Upper lobe of left lung (tissue), 6 donors: ENCODE results near the gene LIPM. TPM values are rescaled to one million over a fixed set of nuclear protein-coding genes. Genes with fewer than 3 reads are reported as not detected.

ENCODE experiments used
- ATAC-seq, 2 donors: fragments of 200-7000 bp; cut with Tn5 transposase; one replicate each; pipeline ENCODE4 v1.9.1; 2022; ENCODE audit warnings: mild to moderate bottlenecking in 2 of 2, moderate library complexity in 2 of 2; ENCODE audit not compliant: low FRiP score in 2 of 2
- DNase-seq, 2 donors: peaks; one replicate each; pipeline ENCODE4 v3.0.0-alpha.2; 2019 to 2020
- H3K27ac ChIP-seq, 4 donors: fragments of 200-600 bp; sonication (generic); one replicate each; pipeline ENCODE4 v1.5.1; 2016 to 2019
- H3K27me3 ChIP-seq, 4 donors: fragments of 200-600 bp; sonication (generic); one replicate each; pipeline ENCODE4 v1.5.1; 2017 to 2019
- H3K36me3 ChIP-seq, 4 donors: fragments of 200-600 bp; sonication (generic); one replicate each; pipeline ENCODE4 v1.5.1; 2016 to 2019
- H3K4me1 ChIP-seq, 4 donors: fragments of 200-600 bp; sonication (generic); one replicate each; pipeline ENCODE4 v1.5.1; 2018 to 2019
- H3K4me3 ChIP-seq, 4 donors: fragments of 200-600 bp; sonication (generic); one replicate each; pipeline ENCODE4 v1.5.1; 2017 to 2019; ENCODE audit warnings: mild to moderate bottlenecking in 2 of 4, moderate library complexity in 1 of 4
- H3K9me3 ChIP-seq, 4 donors: fragments of 200-600 bp; sonication (generic); one replicate each; pipeline ENCODE4 v1.5.1; 2018 to 2019
- EP300 ChIP-seq, 4 donors: sonication (generic); formaldehyde crosslinking; IDR thresholded peaks; one replicate each; pipeline ENCODE4 v1.5.1; 2017; ENCODE audit warnings: antibody characterized with exemption in 4 of 4, control low read depth in 2 of 4
- POLR2A ChIP-seq, 4 donors: fragments of 450-650 bp; IDR thresholded peaks; one replicate each; pipeline ENCODE4 v1.5.1; 2016 to 2017; ENCODE audit warnings: antibody characterized with exemption in 4 of 4, mild to moderate bottlenecking in 2 of 4
- POLR2AphosphoS5 ChIP-seq, 2 donors: sonication (generic); formaldehyde crosslinking; IDR thresholded peaks; one replicate each; pipeline ENCODE4 v1.5.1; 2017; ENCODE audit warnings: antibody characterized with exemption in 2 of 2
- total RNA-seq, 6 donors: library from RNA; depleted of rRNA in 4 of 6; stranded (reverse); fragments of >200 nt in 4 of 6; gene quantifications; one replicate each; pipeline versions ENCODE4 v1.1.0 to v1.2.1, GENCODE V29; 2016 to 2021
- TF ChIP-seq, protein P1 (sequence below), 6 experiments: fragments of 450-650 bp in 4 of 6; fragments of 200-600 bp in 2 of 6; sonication (generic) in 2 of 6; IDR thresholded peaks; one replicate each; pipeline ENCODE4 v1.5.1; 2016 to 2019; ENCODE audit warnings: antibody characterized with exemption in 6 of 6
- donor health status: DM: no; HTN: no; CAD: no; lungs with moderate emphysema.
- donor health status: DM: no; HTN: yes; CAD: no; lungs with severe emphysema.

Gene LIPM
- total RNA-seq, 6 donors from 2014 or later = not detected

DNA sequence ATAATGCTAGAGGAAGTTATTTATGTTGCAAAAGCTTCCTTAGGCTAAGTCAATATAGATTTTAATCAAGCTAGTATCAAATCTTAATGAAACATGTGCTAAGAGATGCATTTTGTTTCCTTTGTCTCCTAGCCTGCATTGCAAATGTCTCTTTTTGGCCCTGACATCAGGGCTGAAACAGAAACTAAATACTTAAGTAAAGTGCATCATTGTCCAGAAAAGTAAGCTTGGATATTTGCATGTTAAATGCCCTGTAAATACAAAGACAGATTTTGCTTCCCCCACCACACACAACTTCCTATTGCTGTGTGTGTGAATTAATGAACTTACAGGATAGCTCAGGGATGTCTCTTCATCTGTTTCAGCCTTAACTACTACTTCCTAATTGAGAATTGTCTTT is 67.6 kb downstream of the LIPM start:
- Histone ChIP-seq H3K4me3 (no peak overlapping the region), H3K4me1 (no peaks in the 10 kb centered on the region), H3K9me3 (no peaks in the 10 kb centered on the region), H3K27me3 (no peaks in the 10 kb centered on the region), H3K36me3 (no peaks in the 10 kb centered on the region), H3K27ac (no peak overlapping the region)
- ATAC-seq = no peak
- TF ChIP-seq POLR2A (IDR thresholded peaks at IDR 0.05) (no peak), POLR2AphosphoS5 (IDR thresholded peaks at IDR 0.05) (no peak), EP300 (IDR thresholded peaks at IDR 0.05) (no peak)
- TF ChIP-seq, protein P1, sequence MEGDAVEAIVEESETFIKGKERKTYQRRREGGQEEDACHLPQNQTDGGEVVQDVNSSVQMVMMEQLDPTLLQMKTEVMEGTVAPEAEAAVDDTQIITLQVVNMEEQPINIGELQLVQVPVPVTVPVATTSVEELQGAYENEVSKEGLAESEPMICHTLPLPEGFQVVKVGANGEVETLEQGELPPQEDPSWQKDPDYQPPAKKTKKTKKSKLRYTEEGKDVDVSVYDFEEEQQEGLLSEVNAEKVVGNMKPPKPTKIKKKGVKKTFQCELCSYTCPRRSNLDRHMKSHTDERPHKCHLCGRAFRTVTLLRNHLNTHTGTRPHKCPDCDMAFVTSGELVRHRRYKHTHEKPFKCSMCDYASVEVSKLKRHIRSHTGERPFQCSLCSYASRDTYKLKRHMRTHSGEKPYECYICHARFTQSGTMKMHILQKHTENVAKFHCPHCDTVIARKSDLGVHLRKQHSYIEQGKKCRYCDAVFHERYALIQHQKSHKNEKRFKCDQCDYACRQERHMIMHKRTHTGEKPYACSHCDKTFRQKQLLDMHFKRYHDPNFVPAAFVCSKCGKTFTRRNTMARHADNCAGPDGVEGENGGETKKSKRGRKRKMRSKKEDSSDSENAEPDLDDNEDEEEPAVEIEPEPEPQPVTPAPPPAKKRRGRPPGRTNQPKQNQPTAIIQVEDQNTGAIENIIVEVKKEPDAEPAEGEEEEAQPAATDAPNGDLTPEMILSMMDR (IDR thresholded peaks at IDR 0.05) = no peak
- DNase-seq = no peak

Other genes with a start within 250 kb of the LIPM start
- 10 to 100 TPM in 4 of 6 donors, 1 to 10 TPM in 2; 5.0 to 27.1 (median 15.0) TPM for gene RNLS, start 219.4 kb upstream of the LIPM start, total RNA-seq
- under 1 TPM in 2 of 6 donors, not detected in 4; 0.06 to 0.49 TPM for gene LIPJ, start 216.0 kb upstream of the LIPM start, total RNA-seq
- gene LIPF, start 138.3 kb upstream of the LIPM start, total RNA-seq = not detected
- gene LIPK, start 96.5 kb upstream of the LIPM start, total RNA-seq = not detected
- gene LIPN, start 42.7 kb upstream of the LIPM start, total RNA-seq = 1 to 10 TPM in 2 of 6 donors, under 1 TPM in 2, not detected in 2; 0.29 to 1.9 (median 0.98) TPM
- 1 to 10 TPM in 2 of 6 donors, under 1 TPM in 2, not detected in 2; 0.30 to 1.9 (median 1.1) TPM for gene ANKRD22, start 49.1 kb downstream of the LIPM start, total RNA-seq
- 10 to 100 TPM in 2 of 6 donors, 1 to 10 TPM in 4; 4.9 to 69.1 (median 7.0) TPM for gene STAMBPL1, start 77.5 kb downstream of the LIPM start, total RNA-seq
- 100 to 1,000 TPM in 5 of 6 donors, 10 to 100 TPM in 1; 94.3 to 328 (median 186) TPM for gene ACTA2, start 150.0 kb downstream of the LIPM start, total RNA-seq
- 10 to 100 TPM; 30.1 to 80.3 (median 44.4) TPM for gene FAS, start 188.1 kb downstream of the LIPM start, total RNA-seq